GM21529 (cell line): ENCODE results near the gene PWWP2B.
A peak's percentile ranks its signal among the peaks of the same experiment; 100 is the strongest.

Experiments
- ATAC-seq: cut with Tn5 transposase; IDR thresholded peaks from one replicate; pipeline ENCODE4 v1.9.1; 2021; ENCODE audit not compliant: unreplicated experiment

Gene PWWP2B

DNA sequence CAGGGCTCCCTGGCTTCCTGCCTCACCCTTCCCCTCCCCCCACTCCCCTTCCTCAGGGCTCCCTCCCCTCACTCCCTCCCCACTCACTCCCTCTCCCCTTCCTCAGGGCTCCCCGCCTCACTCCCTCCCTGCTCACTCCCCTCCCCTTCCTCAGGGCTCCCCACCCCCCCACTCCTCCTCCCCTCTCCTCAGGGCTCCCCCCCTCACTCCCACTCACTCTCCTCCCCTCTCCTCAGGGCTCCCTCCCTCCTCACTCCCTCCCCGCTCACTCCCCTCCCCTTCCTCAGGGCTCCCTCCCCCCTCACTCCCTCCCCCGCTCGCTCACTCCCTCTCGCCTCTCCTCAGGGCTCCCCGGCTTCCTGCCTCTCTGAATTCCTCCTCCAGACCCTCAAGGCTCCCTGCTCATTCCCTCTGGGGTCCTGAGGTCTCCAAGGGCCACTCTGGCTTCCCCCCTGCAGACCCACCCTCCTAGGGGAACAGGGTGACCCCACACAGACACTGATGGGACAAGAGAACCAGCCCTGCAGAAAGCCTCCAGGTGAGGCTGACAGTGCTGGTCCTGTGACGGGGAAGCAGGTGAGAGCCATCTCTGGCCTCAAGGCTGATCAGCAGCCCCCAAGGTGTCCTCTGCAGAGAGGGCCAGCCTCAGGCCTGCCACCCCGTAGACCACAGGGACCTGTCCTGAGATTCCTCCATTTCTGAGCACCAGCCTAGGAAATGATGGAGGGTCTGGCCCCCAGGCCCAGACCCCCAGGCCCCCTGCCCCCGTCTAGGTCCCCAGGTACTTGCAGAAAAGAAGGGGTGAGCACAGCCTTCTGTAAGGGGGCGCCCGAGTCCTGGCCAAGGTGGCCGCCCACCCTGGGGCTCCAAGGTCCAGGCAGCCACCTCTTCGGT lies 47.2 kb downstream of the PWWP2B start:
- no peak for ATAC-seq

- no peak for ATAC-seq
Observed at GRCh38 chr10:132444877-132445351, 47.9 kb downstream of the PWWP2B start.

DNA sequence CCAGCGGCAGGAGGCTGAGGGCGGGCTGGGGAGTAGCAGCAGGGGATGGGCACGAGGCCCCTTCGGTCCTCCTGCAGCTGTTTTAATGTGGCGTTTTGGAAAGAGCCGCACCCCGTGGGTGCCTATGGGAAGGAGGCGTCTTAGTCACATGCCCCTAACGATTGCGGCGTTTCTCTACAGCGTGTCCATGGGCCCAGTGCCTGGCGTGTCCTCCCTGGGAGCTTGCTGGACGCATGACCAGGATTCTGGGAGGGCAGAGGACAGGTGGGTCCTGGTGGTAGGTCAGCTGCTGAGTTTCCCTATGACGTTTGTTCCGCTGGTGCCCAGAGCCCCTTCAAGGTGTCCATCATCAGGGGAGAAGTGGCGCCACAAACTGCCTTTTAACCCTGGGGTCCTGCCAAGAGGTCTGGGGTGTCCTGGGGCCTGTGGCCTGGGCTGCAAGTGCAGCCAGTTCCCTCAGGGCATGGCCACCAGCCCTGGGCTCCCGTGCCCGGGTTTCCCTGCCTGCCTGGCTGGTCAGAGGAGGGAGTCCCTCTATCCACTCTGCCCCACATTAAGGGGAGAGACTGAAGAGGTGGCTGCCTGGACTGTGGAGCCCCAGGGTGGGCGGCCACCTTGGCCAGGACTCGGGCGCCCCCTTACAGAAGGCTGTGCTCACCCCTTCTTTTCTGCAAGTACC lies 48.7 kb downstream of the PWWP2B start:
- ATAC-seq, result no peak

DNA sequence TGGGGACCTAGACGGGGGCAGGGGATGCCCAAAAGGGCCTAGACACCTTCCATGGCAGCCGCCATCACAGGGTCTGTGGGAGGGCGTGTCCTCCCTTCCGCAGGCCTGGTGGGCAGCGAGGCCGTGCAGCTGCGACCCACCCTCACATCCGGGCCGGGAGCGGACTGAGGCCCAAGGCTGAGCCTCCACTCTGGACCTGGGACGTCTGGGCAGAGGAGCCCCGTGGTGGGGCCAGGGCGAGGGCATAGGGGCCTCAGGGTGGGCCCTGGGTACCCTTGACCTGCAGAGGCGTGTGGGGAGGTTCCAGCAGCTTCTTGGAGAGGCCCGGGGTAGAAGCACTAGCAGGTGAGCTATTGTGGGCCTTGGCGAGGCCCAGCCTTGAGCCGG lies 49.2 kb downstream of the PWWP2B start:
- ATAC-seq, result no peak

DNA sequence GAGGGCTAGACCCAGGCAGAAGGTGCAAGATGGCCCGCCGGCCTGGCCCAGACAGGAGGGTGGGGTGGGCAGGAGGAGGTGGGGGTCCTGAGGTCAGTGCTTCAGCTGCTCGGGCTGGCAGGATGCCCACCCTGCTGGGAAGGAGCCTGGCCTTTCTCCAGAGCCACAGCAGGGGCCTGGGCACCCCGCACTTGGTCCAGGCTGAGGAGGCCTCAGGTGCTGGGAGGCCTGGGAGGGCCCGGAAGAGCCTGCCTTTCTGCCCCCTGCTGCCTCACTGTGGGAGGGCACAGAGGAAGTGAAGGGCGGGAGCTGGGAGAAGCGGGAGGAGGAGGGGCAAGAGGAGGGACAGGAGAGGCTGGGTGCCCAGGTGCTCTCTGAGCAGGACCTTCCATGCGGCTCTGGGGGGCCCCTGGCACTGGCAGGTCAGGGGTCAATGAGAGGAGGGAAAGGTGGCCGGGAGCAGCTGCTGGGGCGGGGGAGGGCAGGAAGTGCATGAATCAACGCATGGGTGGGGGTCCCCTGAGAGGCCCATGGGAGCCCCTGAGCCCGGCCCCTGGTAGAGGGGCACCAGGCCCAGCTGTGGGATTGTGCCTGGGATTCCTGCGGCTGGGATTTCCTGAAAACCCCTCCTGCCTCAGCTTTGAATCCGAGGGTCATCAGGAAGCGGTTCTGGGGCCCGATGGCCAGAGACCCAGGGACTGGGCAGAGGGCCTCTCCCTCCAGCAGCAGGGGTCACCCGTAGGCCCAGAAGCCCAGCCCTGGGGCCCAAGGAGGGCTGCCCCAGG lies 49.9 kb downstream of the PWWP2B start:
- peak; percentile 71 for ATAC-seq

GRCh38 chr10:132447446-132448247 lies 50.6 kb downstream of the PWWP2B start:
- ATAC-seq, result no peak

DNA sequence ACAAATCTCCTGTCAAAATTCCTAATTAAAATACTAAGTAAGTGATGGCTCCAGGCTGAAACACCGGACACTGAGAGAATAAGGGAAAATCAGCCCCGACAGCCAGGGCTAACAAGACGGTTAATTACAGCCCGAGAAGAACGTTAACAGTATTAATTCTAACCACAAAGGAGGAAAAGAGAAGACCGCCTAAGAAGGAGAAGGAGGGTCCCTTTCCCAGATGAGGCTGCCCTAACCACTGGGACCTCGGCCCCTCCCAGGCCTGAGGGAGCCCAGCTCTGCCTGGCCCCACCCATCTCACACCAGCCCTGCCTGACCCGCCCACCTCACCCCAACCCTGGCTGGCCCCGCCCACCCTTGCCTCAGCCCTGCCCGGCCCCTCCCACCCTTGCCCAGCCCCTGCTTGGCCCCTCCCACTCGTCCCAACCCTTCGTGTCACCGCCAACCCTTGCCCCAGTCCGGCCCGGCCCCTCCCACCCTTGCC lies 51.3 kb downstream of the PWWP2B start:
- peak; percentile 21 for ATAC-seq

DNA sequence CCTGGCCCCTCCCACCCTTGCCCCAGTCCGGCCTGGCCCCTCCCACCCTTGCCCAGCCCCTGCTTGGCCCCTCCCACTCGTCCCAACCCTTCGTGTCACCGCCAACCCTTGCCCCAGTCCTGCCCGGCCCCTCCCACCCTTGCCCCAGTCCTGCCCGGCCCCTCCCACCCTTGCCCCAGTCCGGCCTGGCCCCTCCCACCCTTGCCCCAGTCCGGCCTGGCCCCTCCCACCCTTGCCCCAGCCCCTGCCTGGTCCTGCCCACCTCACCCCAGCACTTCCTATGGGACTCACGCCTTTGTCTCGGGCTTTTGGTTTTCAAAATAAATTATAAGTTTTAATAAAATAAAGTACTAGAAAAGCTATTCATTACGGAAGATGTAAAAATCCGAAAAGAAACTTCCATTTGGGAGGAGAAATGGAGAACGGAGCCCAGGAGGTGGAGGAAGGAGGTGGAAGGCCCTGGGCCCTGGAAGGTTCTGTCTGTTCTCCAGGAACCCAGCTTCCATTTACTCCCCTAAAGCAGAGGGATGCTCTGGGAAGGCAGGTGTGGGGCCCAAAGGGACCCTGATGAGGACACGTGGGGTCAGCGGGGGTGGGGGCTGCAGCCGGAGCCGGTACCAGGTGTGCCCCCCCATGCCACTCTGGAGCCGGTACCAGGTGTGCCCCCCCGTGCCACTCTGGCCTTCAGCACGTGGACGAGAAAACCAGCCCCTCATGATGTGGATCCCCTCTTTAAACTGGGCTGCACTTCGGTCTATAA lies 52.2 kb downstream of the PWWP2B start:
- ATAC-seq, result no peak

DNA sequence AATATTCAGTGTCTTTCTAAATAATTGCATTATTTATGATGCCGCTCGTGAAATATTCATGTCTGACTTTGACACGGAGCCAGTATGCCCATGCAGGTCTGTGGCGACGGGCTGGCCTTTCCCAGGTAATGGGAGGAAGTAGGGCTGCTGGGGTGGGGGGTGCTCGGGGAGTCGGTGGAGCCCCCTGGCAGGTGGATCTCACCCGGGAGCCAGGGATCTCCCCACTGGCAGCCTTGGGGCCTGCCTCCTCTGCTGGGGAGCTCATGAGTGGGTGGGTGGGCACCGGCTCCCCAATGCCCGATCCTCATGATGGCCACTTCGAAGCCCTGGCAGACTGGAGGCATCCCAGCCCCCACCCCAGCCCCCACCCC lies 52.8 kb downstream of the PWWP2B start:
- no peak for ATAC-seq

- ATAC-seq, result no peak
Observed at GRCh38 chr10:132450466-132450824, 53.4 kb downstream of the PWWP2B start.

- ATAC-seq, result no peak
Observed at GRCh38 chr10:132450825-132451505, 54.0 kb downstream of the PWWP2B start.

DNA sequence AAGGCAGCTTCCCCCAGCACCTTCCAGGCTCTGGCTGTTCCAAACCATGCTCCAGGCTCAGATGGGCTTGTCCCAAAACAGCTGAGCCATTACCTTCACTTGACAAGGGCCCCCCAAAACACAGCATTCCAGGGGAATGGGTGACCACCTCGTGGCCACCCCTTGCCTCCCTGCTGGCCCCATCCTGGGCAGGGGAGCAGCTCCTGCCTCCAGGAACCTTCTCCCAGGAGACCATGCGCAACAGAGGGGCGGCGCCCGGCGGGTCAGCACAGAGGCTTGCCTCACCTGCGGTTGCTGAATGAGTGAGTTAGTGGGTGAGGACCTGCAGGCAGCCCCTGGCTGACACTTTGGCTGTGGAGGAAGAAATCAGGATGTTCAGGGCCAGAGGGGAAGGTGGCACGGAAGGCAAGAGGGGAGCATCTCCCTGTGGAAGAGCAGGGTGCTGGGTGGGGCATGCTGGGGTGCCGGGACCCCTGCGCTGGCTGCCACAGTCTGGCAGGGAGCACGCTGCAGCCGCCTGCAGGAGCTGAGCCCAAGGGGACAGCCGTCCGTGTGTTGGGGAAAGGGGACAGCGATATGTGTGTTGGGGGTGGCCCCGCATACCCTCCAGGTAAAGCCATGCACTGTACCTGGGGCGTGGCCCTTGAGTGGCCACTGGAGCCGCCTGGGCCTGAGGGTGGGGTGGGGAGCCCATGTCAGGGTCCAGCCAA lies 54.7 kb downstream of the PWWP2B start:
- ATAC-seq, result no peak

- no peak for ATAC-seq
Observed at GRCh38 chr10:132452216-132452650, 55.2 kb downstream of the PWWP2B start.

DNA sequence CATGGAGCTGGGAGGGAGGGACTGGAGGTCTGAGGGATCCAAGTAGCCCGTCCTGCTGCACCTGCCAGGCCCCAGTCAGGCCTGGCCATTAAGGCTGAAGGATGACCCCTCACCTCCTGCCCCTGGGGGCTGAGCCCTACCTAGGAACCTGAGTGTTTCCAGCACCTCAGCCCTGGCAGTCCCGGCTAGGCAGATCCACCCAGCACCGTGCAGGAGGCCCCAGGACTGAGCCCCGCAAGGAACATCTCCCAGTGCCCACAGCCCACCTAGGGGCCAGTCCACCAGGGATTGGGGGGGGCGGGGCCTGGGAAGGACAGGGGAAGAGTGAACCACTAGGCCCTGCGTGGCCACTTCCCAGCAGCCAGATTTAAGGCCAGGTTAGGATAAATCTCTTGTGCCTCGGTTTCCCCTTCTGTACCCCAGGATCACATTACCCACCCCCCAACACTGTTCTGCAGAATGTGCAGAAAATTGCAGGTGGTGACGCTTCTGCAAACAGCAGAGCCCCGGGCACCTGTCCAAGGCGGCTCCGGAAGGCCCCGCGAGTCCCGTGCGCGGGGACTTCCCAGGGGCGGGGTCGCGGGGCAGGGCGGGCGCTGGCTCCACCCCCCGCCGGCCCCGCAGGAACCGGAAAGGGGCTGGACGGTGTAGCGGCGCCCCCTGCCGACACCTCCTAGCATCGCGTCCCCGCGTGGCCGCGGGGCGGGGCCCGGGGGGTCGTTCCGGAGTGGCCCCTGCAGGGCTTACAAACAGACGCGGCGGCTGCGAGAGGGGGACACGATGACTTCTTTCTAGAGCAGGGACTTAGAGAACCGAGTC lies 55.9 kb downstream of the PWWP2B start:
- peak; percentile 81 for ATAC-seq

DNA sequence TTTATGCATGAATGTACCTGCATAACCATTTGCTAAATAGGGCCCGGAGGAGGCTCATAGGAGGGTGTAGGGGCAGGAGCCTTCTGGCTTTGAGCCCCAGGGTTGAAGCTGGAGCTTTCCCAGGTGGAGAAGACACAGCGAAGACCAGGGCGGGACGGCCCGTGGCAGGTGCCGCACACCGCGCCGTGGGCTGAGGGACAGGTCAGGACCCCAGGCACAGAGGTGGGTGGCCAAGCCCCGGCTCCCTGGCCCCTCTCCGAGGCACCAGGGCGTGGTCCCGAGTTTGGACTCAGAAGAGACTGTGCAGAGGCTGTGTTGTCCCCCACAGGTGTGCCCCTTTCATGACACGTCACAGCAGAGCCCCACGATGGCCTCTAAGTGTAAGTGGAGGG lies 56.5 kb downstream of the PWWP2B start:
- peak; percentile 19 for ATAC-seq

- no peak for ATAC-seq
Observed at GRCh38 chr10:132454296-132455198, 57.5 kb downstream of the PWWP2B start.
